Measurements from ENCODE around the gene NFRKB. TPM values are rescaled to one million over a fixed set of nuclear protein-coding genes. Genes with fewer than 3 reads are reported as not detected.

NFRKB gene
- 10 to 100 TPM; 19.5 to 27.0 (median 23.7) TPM for total RNA-seq
- long read RNA-seq, donor 1, partial matches to known transcripts: 7 of 16 reads
- long read RNA-seq, donor 1, other reads (novel, unspliced or antisense): 9 of 16 reads
- long read RNA-seq, donor 2, partial matches to known transcripts: 0 of 5 reads
- long read RNA-seq, donor 2, other reads (novel, unspliced or antisense): 5 of 5 reads

DNA sequence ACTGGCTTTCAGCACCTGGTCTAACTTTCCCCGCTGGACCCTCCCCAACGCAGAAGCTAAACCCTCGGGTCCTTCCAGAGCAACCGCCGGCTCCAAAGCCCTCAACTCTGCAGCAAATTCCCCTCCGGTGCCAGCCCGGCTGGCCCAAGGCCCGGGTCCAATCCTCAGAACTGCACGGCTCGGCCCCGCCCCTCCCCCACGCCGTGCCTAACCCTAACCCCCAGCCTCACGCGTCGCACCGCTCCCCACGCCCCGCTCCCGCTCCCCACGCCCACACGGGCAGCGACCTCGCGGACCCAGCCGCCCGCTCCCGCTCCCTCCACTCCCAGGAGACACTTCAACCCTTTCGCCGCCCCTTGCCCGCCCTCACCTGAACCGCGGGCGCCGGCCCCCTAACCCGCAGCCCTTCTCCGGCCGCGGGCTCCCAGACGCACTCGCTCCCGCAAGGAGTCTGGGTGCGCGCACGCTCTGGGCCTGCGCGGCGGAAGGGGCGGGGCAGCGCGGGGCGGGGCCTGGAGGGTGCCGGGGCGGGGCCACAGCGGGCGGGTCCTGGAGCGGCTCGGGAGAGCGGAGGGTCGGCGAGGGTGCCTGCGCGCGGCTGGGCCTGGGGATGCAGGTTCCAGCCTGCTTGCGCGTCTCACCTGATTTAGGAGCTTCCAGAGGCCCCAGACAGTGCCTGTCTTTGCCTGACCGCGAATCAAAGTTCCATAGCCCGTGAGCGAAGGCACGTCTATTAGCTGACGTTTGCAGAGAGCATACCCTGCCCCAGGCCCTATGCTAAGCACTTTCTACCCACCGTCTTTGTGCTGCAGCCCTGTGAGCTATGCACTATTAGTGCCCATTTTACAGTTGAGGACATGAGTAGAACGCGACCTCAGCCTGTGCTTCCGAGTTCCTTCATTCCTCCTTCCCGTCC lies at the start of gene NFRKB:
Gene NFRKB (minus strand): TSS at position 453 of the 916 bp plus-strand sequence. CDS start 2,729 bp downstream, outside the sequence.
- intact Hi-C loops (cut with DNase I, micrococcal nuclease): no loop called here
- H3K4me1 ChIP-seq (ENCODE audit: low read depth): peaks cover 12% of the 10 kb centered on the region
- no peaks in the 10 kb centered on the region for H3K9me3 ChIP-seq
- no peaks in the 10 kb centered on the region for H3K36me3 ChIP-seq (ENCODE audit: low read depth)
- peak within 1 kb of the TSS; percentile 90 for H3K4me3 ChIP-seq
- TF ChIP-seq, protein P1, sequence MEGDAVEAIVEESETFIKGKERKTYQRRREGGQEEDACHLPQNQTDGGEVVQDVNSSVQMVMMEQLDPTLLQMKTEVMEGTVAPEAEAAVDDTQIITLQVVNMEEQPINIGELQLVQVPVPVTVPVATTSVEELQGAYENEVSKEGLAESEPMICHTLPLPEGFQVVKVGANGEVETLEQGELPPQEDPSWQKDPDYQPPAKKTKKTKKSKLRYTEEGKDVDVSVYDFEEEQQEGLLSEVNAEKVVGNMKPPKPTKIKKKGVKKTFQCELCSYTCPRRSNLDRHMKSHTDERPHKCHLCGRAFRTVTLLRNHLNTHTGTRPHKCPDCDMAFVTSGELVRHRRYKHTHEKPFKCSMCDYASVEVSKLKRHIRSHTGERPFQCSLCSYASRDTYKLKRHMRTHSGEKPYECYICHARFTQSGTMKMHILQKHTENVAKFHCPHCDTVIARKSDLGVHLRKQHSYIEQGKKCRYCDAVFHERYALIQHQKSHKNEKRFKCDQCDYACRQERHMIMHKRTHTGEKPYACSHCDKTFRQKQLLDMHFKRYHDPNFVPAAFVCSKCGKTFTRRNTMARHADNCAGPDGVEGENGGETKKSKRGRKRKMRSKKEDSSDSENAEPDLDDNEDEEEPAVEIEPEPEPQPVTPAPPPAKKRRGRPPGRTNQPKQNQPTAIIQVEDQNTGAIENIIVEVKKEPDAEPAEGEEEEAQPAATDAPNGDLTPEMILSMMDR (IDR thresholded peaks at IDR 0.05): no peak
- ATAC-seq (peak; percentile 100), DNase-seq (peak; percentile 91 to 96 (median 94))

DNA sequence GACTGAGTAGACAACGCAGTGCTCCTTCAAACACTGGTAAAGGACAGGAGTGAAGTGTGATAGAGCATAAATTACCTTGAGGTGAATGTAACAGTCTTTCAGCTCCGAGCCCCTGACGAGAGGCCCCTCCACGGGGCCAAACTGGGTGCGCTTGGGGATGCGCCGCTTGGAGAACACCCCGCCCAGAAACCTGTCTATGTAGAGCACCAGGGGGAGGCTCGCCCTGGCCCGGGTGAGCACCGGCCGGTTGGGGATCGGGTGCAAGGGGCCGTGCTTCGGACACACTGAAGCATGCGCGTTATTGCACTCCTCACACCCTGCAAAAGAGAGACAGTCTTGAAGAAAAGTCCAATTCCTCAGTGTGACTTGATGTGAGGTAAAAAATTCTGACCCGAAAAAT lies 49.3 kb upstream of the NFRKB start:
- TF ChIP-seq, protein P1 (IDR thresholded peaks at IDR 0.05): no peak
- intact Hi-C loops (cut with DNase I, micrococcal nuclease): no loop called here
- ATAC-seq (no peak), DNase-seq (no peak)
- H3K9me3 ChIP-seq: no peaks in the 10 kb centered on the region
- H3K36me3 ChIP-seq (ENCODE audit: low read depth): no peaks in the 10 kb centered on the region
- no peaks in the 10 kb centered on the region for H3K4me1 ChIP-seq (ENCODE audit: low read depth)
- no peak overlapping the region for H3K4me3 ChIP-seq

- no peak overlapping the region for H3K4me3 ChIP-seq
- TF ChIP-seq, protein P1 (IDR thresholded peaks at IDR 0.05): no peak
- intact Hi-C loops (cut with DNase I, micrococcal nuclease): no loop called here
- H3K9me3 ChIP-seq: no peaks in the 10 kb centered on the region
- H3K4me1 ChIP-seq (ENCODE audit: low read depth): no peaks in the 10 kb centered on the region
- DNase-seq: no peak
- H3K36me3 ChIP-seq (ENCODE audit: low read depth): no peaks in the 10 kb centered on the region
- ATAC-seq: peak; percentile 44
These were observed 47.7 kb upstream of the NFRKB start for GRCh38 chr11:129943036-129943435.

GRCh38 chr11:129939510-129939909 lies 44.1 kb upstream of the NFRKB start:
- Histone ChIP-seq H3K4me3 (no peak overlapping the region), H3K36me3 (ENCODE audit: low read depth) (no peaks in the 10 kb centered on the region), H3K9me3 (no peaks in the 10 kb centered on the region), H3K4me1 (ENCODE audit: low read depth) (no peaks in the 10 kb centered on the region)
- intact Hi-C loops (cut with DNase I, micrococcal nuclease): no loop called here
- ATAC-seq (no peak), DNase-seq (no peak)
- TF ChIP-seq, protein P1 (IDR thresholded peaks at IDR 0.05): no peak

GRCh38 chr11:129938764-129939163 lies 43.4 kb upstream of the NFRKB start:
- DNase-seq: no peak
- TF ChIP-seq, protein P1 (IDR thresholded peaks at IDR 0.05): no peak
- intact Hi-C loops (cut with DNase I, micrococcal nuclease): no loop called here
- Histone ChIP-seq H3K4me1 (ENCODE audit: low read depth) (no peaks in the 10 kb centered on the region), H3K36me3 (ENCODE audit: low read depth) (no peaks in the 10 kb centered on the region), H3K9me3 (no peaks in the 10 kb centered on the region), H3K4me3 (no peak overlapping the region)
- no peak for ATAC-seq

All from mucosa of descending colon (tissue), 3 donors.